AG04449 (cell line): ENCODE data around the gene SCRN2.

ENCODE experiments used
- CTCF ChIA-PET: fragments of 350-600 bp; formaldehyde crosslinking; extraction: SDS; loops from one replicate; lab custom pipeline; 2021; ENCODE audit warnings: antibody characterized with exemption; lab: Yijun Ruan, JAX
- POLR2A ChIA-PET: fragments of 400-600, 350-600 bp; formaldehyde crosslinking; extraction: SDS; loops from one replicate; lab custom pipeline; 2020; ENCODE audit warnings: antibody characterized with exemption, inconsistent platforms; lab: Yijun Ruan, JAX
- DNase-seq: peaks from one replicate; pipeline ENCODE4 v3.0.0-alpha.2; 2010; ENCODE audit warnings: low read depth, low spot score
- H3K4me3 ChIP-seq: 2 replicates; pipeline ENCODE4 v1.5.1; 2011; ENCODE audit warnings: low read depth, mild to moderate bottlenecking, control low read depth, low read length
- TF ChIP-seq, protein P1 (sequence below): IDR thresholded peaks from one replicate; pipeline ENCODE4 v1.5.1; 2011; ENCODE audit warnings: mild to moderate bottlenecking, moderate library complexity, low read length, control low read depth, inconsistent platforms; ENCODE audit not compliant: insufficient read depth; ENCODE audit errors: missing control alignments

SCRN2 gene

DNA sequence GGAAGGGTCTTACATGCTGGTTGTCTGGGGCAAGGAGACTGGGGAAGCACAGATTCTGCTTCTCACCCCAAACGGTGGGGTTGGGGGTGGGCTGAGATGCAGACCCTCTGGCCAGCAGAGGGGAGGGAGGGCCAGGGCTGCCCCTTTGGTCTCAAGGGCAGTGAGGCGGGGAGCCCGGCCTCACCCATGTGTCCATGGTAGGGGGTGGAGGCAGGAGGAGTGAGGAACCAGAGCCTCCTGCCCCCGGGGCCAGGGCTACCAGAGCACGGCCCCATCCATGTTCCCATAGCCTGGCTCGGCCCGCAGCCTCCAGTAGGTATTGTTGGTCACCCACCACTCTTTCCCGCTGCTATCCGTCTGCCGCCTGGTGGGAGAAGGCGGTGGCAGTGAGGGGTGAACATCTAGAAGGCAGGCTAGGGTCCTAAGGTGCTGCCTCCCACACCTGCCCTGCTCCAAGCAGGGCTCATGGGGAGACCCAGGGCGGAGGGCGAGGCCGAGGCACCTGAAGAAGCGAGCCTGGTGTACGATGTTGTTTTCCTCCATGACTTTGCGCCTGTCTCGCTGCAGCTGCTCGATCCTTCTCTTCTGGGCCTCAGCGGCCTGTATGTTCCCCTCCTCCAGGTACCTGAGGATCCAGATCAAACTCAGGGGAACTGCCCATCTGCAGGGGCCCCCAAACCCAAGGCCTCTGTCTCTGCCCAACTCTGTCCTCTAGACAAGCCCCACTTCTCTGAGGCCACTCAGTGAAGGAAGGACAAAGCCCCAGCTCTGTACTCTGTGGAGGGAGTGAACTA lies 32.8 kb downstream of the SCRN2 start:
- ChIA-PET POLR2A (no interaction called here), CTCF (interaction anchor here (1.0 kb wide), 1 partner anchor 33 kb away, joined by 3 read pairs; no protein-coding TSS in a partner anchor)
- TF ChIP-seq, protein P1, sequence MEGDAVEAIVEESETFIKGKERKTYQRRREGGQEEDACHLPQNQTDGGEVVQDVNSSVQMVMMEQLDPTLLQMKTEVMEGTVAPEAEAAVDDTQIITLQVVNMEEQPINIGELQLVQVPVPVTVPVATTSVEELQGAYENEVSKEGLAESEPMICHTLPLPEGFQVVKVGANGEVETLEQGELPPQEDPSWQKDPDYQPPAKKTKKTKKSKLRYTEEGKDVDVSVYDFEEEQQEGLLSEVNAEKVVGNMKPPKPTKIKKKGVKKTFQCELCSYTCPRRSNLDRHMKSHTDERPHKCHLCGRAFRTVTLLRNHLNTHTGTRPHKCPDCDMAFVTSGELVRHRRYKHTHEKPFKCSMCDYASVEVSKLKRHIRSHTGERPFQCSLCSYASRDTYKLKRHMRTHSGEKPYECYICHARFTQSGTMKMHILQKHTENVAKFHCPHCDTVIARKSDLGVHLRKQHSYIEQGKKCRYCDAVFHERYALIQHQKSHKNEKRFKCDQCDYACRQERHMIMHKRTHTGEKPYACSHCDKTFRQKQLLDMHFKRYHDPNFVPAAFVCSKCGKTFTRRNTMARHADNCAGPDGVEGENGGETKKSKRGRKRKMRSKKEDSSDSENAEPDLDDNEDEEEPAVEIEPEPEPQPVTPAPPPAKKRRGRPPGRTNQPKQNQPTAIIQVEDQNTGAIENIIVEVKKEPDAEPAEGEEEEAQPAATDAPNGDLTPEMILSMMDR: no peak
- no peak overlapping the region for H3K4me3 ChIP-seq
- no peak for DNase-seq

GRCh38 chr17:47807421-47807820 lies 33.7 kb downstream of the SCRN2 start:
- POLR2A ChIA-PET: no interaction called here
- DNase-seq: no peak
- TF ChIP-seq, protein P1: no peak
- CTCF ChIA-PET: no interaction called here
- no peak overlapping the region for H3K4me3 ChIP-seq

DNA sequence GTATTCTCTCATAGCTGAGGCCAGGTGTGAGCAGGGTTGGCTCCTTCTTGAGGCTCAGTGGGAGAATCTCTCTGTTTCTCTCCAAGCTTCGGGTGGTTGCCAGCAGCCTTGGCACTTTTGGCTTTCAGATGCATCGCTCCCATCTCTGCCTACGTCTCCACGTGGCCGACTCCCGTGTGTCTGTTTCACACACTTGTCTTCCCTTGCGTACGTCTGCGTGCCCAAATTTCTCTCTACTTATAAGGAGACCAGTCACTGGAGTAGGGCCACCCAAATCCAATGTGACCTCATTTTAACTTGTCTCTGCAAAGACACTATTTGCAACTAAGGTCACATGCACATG lies 34.2 kb downstream of the SCRN2 start:
- no peak overlapping the region for H3K4me3 ChIP-seq
- CTCF ChIA-PET: no interaction called here
- POLR2A ChIA-PET: no interaction called here
- no peak for DNase-seq
- TF ChIP-seq, protein P1: no peak

GRCh38 chr17:47806026-47806912 lies 34.8 kb downstream of the SCRN2 start:
- H3K4me3 ChIP-seq: no peak overlapping the region
- no peak for DNase-seq
- POLR2A ChIA-PET: no interaction called here
- TF ChIP-seq, protein P1: no peak
- CTCF ChIA-PET: no interaction called here

DNA sequence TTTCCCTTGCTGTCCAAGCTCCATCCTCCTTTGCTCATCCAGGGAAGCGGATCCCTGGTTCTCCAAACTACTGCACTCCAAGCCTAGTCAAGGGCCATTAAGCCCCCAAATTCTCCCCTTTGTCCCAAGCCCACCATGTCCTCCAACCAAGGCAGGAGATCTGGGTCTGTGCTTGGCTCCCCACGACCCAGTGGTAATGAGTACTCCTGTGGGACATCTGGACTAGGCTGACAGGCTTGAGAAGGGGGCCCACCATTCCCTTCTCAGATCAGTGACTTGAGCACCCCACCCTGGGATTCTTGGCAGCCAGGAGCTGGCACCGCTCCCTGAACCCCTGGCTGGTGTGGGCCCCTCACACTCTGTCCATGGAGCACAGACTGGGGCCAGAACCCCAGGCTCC lies 36.6 kb downstream of the SCRN2 start:
- CTCF ChIA-PET: interaction anchor here (0.8 to 2.3 kb wide), 3 partner anchors 10 to 147 kb away, joined by 3 to 7 read pairs (median 3); no protein-coding TSS in a partner anchor
- no peak for DNase-seq
- TF ChIP-seq, protein P1: no peak
- POLR2A ChIA-PET: no interaction called here
- no peak overlapping the region for H3K4me3 ChIP-seq

DNA sequence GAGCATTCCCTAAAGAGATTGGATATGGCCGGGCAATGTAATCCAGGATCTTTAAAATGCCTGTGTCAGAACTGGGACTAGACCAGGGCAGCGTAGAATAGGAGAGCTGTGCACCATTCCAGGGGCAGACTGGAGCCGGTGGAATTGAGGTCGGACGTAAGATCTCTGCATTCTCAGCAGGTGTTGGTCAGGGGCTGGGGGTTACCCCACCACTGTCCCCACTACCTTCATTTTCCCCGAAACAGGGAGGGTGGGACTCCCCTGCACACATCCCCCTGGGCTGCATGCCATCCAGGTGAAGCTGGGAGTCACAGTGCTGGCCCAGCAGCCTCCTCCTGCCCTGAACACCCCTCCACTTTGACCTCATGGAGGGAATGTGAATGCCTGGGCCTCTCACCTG lies 37.3 kb downstream of the SCRN2 start:
- ChIA-PET CTCF (interaction anchor here (1.0 to 3.4 kb wide), 4 partner anchors 9 to 106 kb away, joined by 3 to 16 read pairs (median 6); no protein-coding TSS in a partner anchor), POLR2A (no interaction called here)
- no peak overlapping the region for H3K4me3 ChIP-seq
- no peak for DNase-seq
- TF ChIP-seq, protein P1: no peak
